ENCODE data around the gene CACUL1.
"Not testable (repeated sequence)": the region's sequence is repeated elsewhere in the genome, so short reads cannot be mapped to it uniquely, and the experiment has no call there.

The CACUL1 gene

GRCh38 chr10:118672153-118672552, 82.6 kb downstream of the CACUL1 start:
- no peak overlapping the region for H4K5ac ChIP-seq (ENCODE audit: low read length)
- no peak overlapping the region for H3K4me3 ChIP-seq (ENCODE audit: low read length)
- DNase-seq: no peak
- H3K4me2 ChIP-seq (ENCODE audit: low read length): no peak overlapping the region
- H3K27ac ChIP-seq (ENCODE audit: low read depth, low read length): no peak overlapping the region
- H4K8ac ChIP-seq (ENCODE audit: low read depth, low read length): no peak overlapping the region
- H3K4me1 ChIP-seq (ENCODE audit: control insufficient read depth, low read depth, low read length): no peaks in the 10 kb centered on the region
- H2BK15ac ChIP-seq (replicated peaks; ENCODE audit: low read depth): no peak overlapping the region
- no peaks in the 10 kb centered on the region for H3K79me2 ChIP-seq (ENCODE audit: control insufficient read depth, insufficient read depth, low read length)
- H3K79me1 ChIP-seq (ENCODE audit: low read length): no peaks in the 10 kb centered on the region
- no peak overlapping the region for H2BK5ac ChIP-seq (ENCODE audit: low read length)
- no peak overlapping the region for H3K56ac ChIP-seq (ENCODE audit: low read length)
- no peak overlapping the region for H3K18ac ChIP-seq (ENCODE audit: low read length)
- peaks cover 2% of the 10 kb centered on the region for H3K36me3 ChIP-seq (ENCODE audit: control insufficient read depth, insufficient read depth, low read length)
- H2BK120ac ChIP-seq (ENCODE audit: low read depth, low read length): no peak overlapping the region
- no peak overlapping the region for H3K4ac ChIP-seq (ENCODE audit: low read depth, low read length)
- no peak overlapping the region for H3K23ac ChIP-seq (ENCODE audit: low read length)
- no peak overlapping the region for H2AK5ac ChIP-seq (ENCODE audit: low read length)
- no peaks in the 10 kb centered on the region for H3K27me3 ChIP-seq (ENCODE audit: insufficient read depth, low read length, poor library complexity)
- no peak overlapping the region for H3K9ac ChIP-seq (ENCODE audit: low read length)
- no CpG with 5 or more reads among the region's 6 CpGs for WGBS (ENCODE audit: extremely low coverage, insufficient coverage, low lambda C conversion rate)

- not testable (repeated sequence) for H3K4me2 ChIP-seq (ENCODE audit: low read length); H2BK120ac ChIP-seq (ENCODE audit: low read depth, low read length); H3K4me1 ChIP-seq (ENCODE audit: control insufficient read depth, low read depth, low read length); H3K9ac ChIP-seq (ENCODE audit: low read length); H3K79me2 ChIP-seq (ENCODE audit: control insufficient read depth, insufficient read depth, low read length); H4K8ac ChIP-seq (ENCODE audit: low read depth, low read length); H3K79me1 ChIP-seq (ENCODE audit: low read length); H3K23ac ChIP-seq (ENCODE audit: low read length); H4K5ac ChIP-seq (ENCODE audit: low read length); H3K56ac ChIP-seq (ENCODE audit: low read length); H3K27me3 ChIP-seq (ENCODE audit: insufficient read depth, low read length, poor library complexity); H3K27ac ChIP-seq (ENCODE audit: low read depth, low read length); H2AK5ac ChIP-seq (ENCODE audit: low read length); H3K4ac ChIP-seq (ENCODE audit: low read depth, low read length); H3K4me3 ChIP-seq (ENCODE audit: low read length); H3K18ac ChIP-seq (ENCODE audit: low read length); DNase-seq; H2BK5ac ChIP-seq (ENCODE audit: low read length); H3K36me3 ChIP-seq (ENCODE audit: control insufficient read depth, insufficient read depth, low read length); H2BK15ac ChIP-seq (replicated peaks; ENCODE audit: low read depth)
- WGBS (ENCODE audit: extremely low coverage, insufficient coverage, low lambda C conversion rate): no CpG with 5 or more reads among the region's 3 CpGs
Measured at GRCh38 chr10:118671221-118671620, 83.5 kb downstream of the CACUL1 start.

GRCh38 chr10:118670472-118671124, 84.2 kb downstream of the CACUL1 start:
- H2BK5ac ChIP-seq (ENCODE audit: low read length): no peak overlapping the region
- no peak overlapping the region for H3K9ac ChIP-seq (ENCODE audit: low read length)
- peaks cover 2% of the 10 kb centered on the region for H3K36me3 ChIP-seq (ENCODE audit: control insufficient read depth, insufficient read depth, low read length)
- no peaks in the 10 kb centered on the region for H3K79me1 ChIP-seq (ENCODE audit: low read length)
- no peak overlapping the region for H3K27ac ChIP-seq (ENCODE audit: low read depth, low read length)
- WGBS (ENCODE audit: extremely low coverage, insufficient coverage, low lambda C conversion rate): no CpG with 5 or more reads among the region's 11 CpGs
- no peak overlapping the region for H3K4me2 ChIP-seq (ENCODE audit: low read length)
- H3K4me1 ChIP-seq (ENCODE audit: control insufficient read depth, low read depth, low read length): no peaks in the 10 kb centered on the region
- DNase-seq: no peak
- no peak overlapping the region for H2AK5ac ChIP-seq (ENCODE audit: low read length)
- H3K23ac ChIP-seq (ENCODE audit: low read length): no peak overlapping the region
- no peak overlapping the region for H2BK15ac ChIP-seq (replicated peaks; ENCODE audit: low read depth)
- H4K8ac ChIP-seq (ENCODE audit: low read depth, low read length): no peak overlapping the region
- no peaks in the 10 kb centered on the region for H3K79me2 ChIP-seq (ENCODE audit: control insufficient read depth, insufficient read depth, low read length)
- no peak overlapping the region for H3K4ac ChIP-seq (ENCODE audit: low read depth, low read length)
- H3K18ac ChIP-seq (ENCODE audit: low read length): no peak overlapping the region
- no peak overlapping the region for H3K56ac ChIP-seq (ENCODE audit: low read length)
- no peaks in the 10 kb centered on the region for H3K27me3 ChIP-seq (ENCODE audit: insufficient read depth, low read length, poor library complexity)
- H4K5ac ChIP-seq (ENCODE audit: low read length): no peak overlapping the region
- no peak overlapping the region for H2BK120ac ChIP-seq (ENCODE audit: low read depth, low read length)
- no peak overlapping the region for H3K4me3 ChIP-seq (ENCODE audit: low read length)

GRCh38 chr10:118669835-118670234, 84.9 kb downstream of the CACUL1 start:
- Histone ChIP-seq H3K23ac (ENCODE audit: low read length) (no peak overlapping the region), H3K4me2 (ENCODE audit: low read length) (no peak overlapping the region), H3K79me2 (ENCODE audit: control insufficient read depth, insufficient read depth, low read length) (no peaks in the 10 kb centered on the region), H3K36me3 (ENCODE audit: control insufficient read depth, insufficient read depth, low read length) (peaks cover 2% of the 10 kb centered on the region), H2AK5ac (ENCODE audit: low read length) (no peak overlapping the region), H2BK5ac (ENCODE audit: low read length) (no peak overlapping the region), H3K4ac (ENCODE audit: low read depth, low read length) (no peak overlapping the region), H3K9ac (ENCODE audit: low read length) (no peak overlapping the region), H3K27me3 (ENCODE audit: insufficient read depth, low read length, poor library complexity) (no peaks in the 10 kb centered on the region), H3K27ac (ENCODE audit: low read depth, low read length) (no peak overlapping the region), H2BK120ac (ENCODE audit: low read depth, low read length) (no peak overlapping the region), H4K5ac (ENCODE audit: low read length) (no peak overlapping the region), H3K18ac (ENCODE audit: low read length) (no peak overlapping the region), H3K79me1 (ENCODE audit: low read length) (no peaks in the 10 kb centered on the region), H3K56ac (ENCODE audit: low read length) (no peak overlapping the region), H3K4me1 (ENCODE audit: control insufficient read depth, low read depth, low read length) (no peaks in the 10 kb centered on the region), H2BK15ac (replicated peaks; ENCODE audit: low read depth) (no peak overlapping the region), H4K8ac (ENCODE audit: low read depth, low read length) (no peak overlapping the region), H3K4me3 (ENCODE audit: low read length) (no peak overlapping the region)
- DNase-seq: no peak
- no CpG with 5 or more reads among the region's 3 CpGs for WGBS (ENCODE audit: extremely low coverage, insufficient coverage, low lambda C conversion rate)

GRCh38 chr10:118669020-118669791, 85.6 kb downstream of the CACUL1 start:
- no peak overlapping the region for H4K5ac ChIP-seq (ENCODE audit: low read length)
- no CpG with 5 or more reads among the region's 20 CpGs for WGBS (ENCODE audit: extremely low coverage, insufficient coverage, low lambda C conversion rate)
- no peak overlapping the region for H3K9ac ChIP-seq (ENCODE audit: low read length)
- H3K4me1 ChIP-seq (ENCODE audit: control insufficient read depth, low read depth, low read length): no peaks in the 10 kb centered on the region
- no peaks in the 10 kb centered on the region for H3K79me1 ChIP-seq (ENCODE audit: low read length)
- no peak overlapping the region for H3K56ac ChIP-seq (ENCODE audit: low read length)
- no peak overlapping the region for H2AK5ac ChIP-seq (ENCODE audit: low read length)
- no peak overlapping the region for H2BK120ac ChIP-seq (ENCODE audit: low read depth, low read length)
- no peak overlapping the region for H3K4me2 ChIP-seq (ENCODE audit: low read length)
- H3K18ac ChIP-seq (ENCODE audit: low read length): no peak overlapping the region
- H2BK15ac ChIP-seq (replicated peaks; ENCODE audit: low read depth): no peak overlapping the region
- H3K79me2 ChIP-seq (ENCODE audit: control insufficient read depth, insufficient read depth, low read length): no peaks in the 10 kb centered on the region
- no peak overlapping the region for H3K4ac ChIP-seq (ENCODE audit: low read depth, low read length)
- H3K36me3 ChIP-seq (ENCODE audit: control insufficient read depth, insufficient read depth, low read length): no peaks in the 10 kb centered on the region
- H3K4me3 ChIP-seq (ENCODE audit: low read length): no peak overlapping the region
- no peak overlapping the region for H3K27ac ChIP-seq (ENCODE audit: low read depth, low read length)
- no peak overlapping the region for H4K8ac ChIP-seq (ENCODE audit: low read depth, low read length)
- peak; percentile 27 for DNase-seq
- no peak overlapping the region for H2BK5ac ChIP-seq (ENCODE audit: low read length)
- H3K27me3 ChIP-seq (ENCODE audit: insufficient read depth, low read length, poor library complexity): no peaks in the 10 kb centered on the region
- no peak overlapping the region for H3K23ac ChIP-seq (ENCODE audit: low read length)
